Astrocyte (in vitro differentiated cells and primary cell): ENCODE results near the gene SEPTIN3. TPM values are rescaled to one million over a fixed set of nuclear protein-coding genes. Genes with fewer than 3 reads are reported as not detected.

Source experiments
- DNase-seq: peaks from one replicate; pipeline ENCODE4 v3.0.0-alpha.2; 2010; ENCODE audit warnings: low read depth
- FAIRE-seq: peaks from 2 replicates; lab custom pipeline; 2011; peaks lifted over from hg19 to GRCh38; lab: Jason Lieb, UNC
- H2AFZ ChIP-seq: 2 replicates; pipeline ENCODE4 v1.6.0; 2012; ENCODE audit warnings: low read depth, low read length, inconsistent platforms
- H3K27ac ChIP-seq: 2 replicates; pipeline ENCODE4 v1.5.1; 2011; ENCODE audit warnings: low read depth, low read length, inconsistent platforms
- H3K27me3 ChIP-seq: 2 replicates; pipeline ENCODE4 v1.6.0; 2011; ENCODE audit warnings: low read length, inconsistent platforms; ENCODE audit not compliant: insufficient read depth
- H3K36me3 ChIP-seq: 2 replicates; pipeline ENCODE4 v1.5.1; 2011; ENCODE audit warnings: low read length, inconsistent platforms; ENCODE audit not compliant: insufficient read depth
- H3K4me1 ChIP-seq: 2 replicates; pipeline ENCODE4 v1.5.1; 2011; ENCODE audit warnings: low read length, inconsistent platforms; ENCODE audit not compliant: insufficient read depth
- H3K4me2 ChIP-seq: 2 replicates; pipeline ENCODE4 v1.6.0; 2012; ENCODE audit warnings: low read length, inconsistent platforms
- H3K4me3 ChIP-seq: 2 replicates; pipeline ENCODE4 v1.5.1; 2011; ENCODE audit warnings: low read depth, mild to moderate bottlenecking, low read length, inconsistent platforms; ENCODE audit not compliant: insufficient read depth
- H3K79me2 ChIP-seq: 2 replicates; pipeline ENCODE4 v1.6.0; 2012; ENCODE audit warnings: mild to moderate bottlenecking, low read length, inconsistent platforms; ENCODE audit not compliant: insufficient read depth
- H3K9ac ChIP-seq: 2 replicates; pipeline ENCODE4 v1.6.0; 2012; ENCODE audit warnings: mild to moderate bottlenecking, low read length, inconsistent platforms
- H3K9me3 ChIP-seq: 2 replicates; pipeline ENCODE4 v1.5.1; 2012; ENCODE audit warnings: low read depth, mild to moderate bottlenecking, low read length, inconsistent platforms; ENCODE audit not compliant: insufficient read depth
- H4K20me1 ChIP-seq: 2 replicates; pipeline ENCODE4 v1.6.0; 2012; ENCODE audit warnings: low read length, inconsistent platforms; ENCODE audit not compliant: insufficient read depth
- H3K27ac Mint-ChIP-seq: one replicate; pipeline ENCODE4 v1.8.0; 2021; ENCODE audit warnings: mild to moderate bottlenecking, mixed read lengths; ENCODE audit not compliant: unreplicated experiment
- H3K27me3 Mint-ChIP-seq: one replicate; pipeline ENCODE4 v1.8.0; 2021; ENCODE audit warnings: low read depth, mixed read lengths; ENCODE audit not compliant: unreplicated experiment
- H3K36me3 Mint-ChIP-seq: one replicate; pipeline ENCODE4 v1.8.0; 2021; ENCODE audit warnings: low read depth, mixed read lengths; ENCODE audit not compliant: unreplicated experiment
- H3K4me1 Mint-ChIP-seq: one replicate; pipeline ENCODE4 v1.8.0; 2021; ENCODE audit warnings: low read depth, mixed read lengths; ENCODE audit not compliant: unreplicated experiment
- H3K4me3 Mint-ChIP-seq: one replicate; pipeline ENCODE4 v1.8.0; 2021; ENCODE audit warnings: mild to moderate bottlenecking, moderate library complexity, mixed read lengths; ENCODE audit not compliant: unreplicated experiment
- H3K9me3 Mint-ChIP-seq: one replicate; pipeline ENCODE4 v1.8.0; 2021; ENCODE audit warnings: mild to moderate bottlenecking, mixed read lengths; ENCODE audit not compliant: unreplicated experiment
- EZH2 ChIP-seq: IDR thresholded peaks from 2 replicates; pipeline ENCODE4 v1.6.1; 2012; ENCODE audit warnings: mild to moderate bottlenecking, low read length, inconsistent platforms; ENCODE audit not compliant: insufficient read depth
- total RNA-seq: library from RNA; stranded (reverse); gene quantifications from 2 replicates; pipeline ENCODE4 v1.2.1, GENCODE V29; 2021
- TF ChIP-seq, protein P1 (sequence below): IDR thresholded peaks from 2 replicates; pipeline ENCODE4 v1.5.1; 2011; ENCODE audit warnings: low read depth, mild to moderate bottlenecking, inconsistent platforms, low read length, moderate library complexity; ENCODE audit not compliant: insufficient read depth

Gene SEPTIN3
- total RNA-seq, 1 donor from 2014 or later, result 0.52 TPM

DNA sequence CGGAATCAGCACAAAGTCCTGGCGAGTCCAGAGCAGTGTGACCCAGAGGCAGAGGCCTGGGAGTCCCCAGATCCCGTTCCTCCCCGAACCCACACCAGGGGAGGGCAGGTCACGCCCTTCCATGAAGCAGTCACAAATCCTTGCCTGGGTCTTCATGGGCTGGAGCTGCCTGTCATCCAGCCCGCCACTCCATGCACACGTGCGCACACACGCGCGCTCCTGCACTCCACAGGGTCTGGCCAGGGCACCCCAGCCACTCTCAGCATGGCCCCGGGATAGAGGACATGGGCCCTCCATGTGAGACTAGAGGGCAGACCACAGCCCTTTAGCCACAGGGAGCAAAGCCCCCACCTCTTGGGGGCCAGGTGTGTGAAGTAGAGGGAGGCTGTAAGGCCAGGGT is 36.9 kb upstream of the SEPTIN3 start:
- H3K36me3 ChIP-seq, result no peaks in the 10 kb centered on the region
- DNase-seq (no peak), FAIRE-seq (no peak)
- H4K20me1 ChIP-seq, result no peaks in the 10 kb centered on the region
- H3K9me3 ChIP-seq, result no peaks in the 10 kb centered on the region
- Mint-ChIP-seq H3K4me1 (peaks cover 3% of the 10 kb centered on the region), H3K36me3 (no peaks in the 10 kb centered on the region), H3K4me3 (no peak overlapping the region), H3K27me3 (peaks cover 14% of the 10 kb centered on the region), H3K9me3 (no peaks in the 10 kb centered on the region), H3K27ac (no peak overlapping the region)
- H3K4me3 ChIP-seq, result no peak overlapping the region
- no peaks in the 10 kb centered on the region for H3K4me1 ChIP-seq
- no peaks in the 10 kb centered on the region for H3K27me3 ChIP-seq
- H3K4me2 ChIP-seq, result no peak overlapping the region
- H2AFZ ChIP-seq, result no peak overlapping the region
- TF ChIP-seq EZH2, result no peak
- TF ChIP-seq, protein P1, sequence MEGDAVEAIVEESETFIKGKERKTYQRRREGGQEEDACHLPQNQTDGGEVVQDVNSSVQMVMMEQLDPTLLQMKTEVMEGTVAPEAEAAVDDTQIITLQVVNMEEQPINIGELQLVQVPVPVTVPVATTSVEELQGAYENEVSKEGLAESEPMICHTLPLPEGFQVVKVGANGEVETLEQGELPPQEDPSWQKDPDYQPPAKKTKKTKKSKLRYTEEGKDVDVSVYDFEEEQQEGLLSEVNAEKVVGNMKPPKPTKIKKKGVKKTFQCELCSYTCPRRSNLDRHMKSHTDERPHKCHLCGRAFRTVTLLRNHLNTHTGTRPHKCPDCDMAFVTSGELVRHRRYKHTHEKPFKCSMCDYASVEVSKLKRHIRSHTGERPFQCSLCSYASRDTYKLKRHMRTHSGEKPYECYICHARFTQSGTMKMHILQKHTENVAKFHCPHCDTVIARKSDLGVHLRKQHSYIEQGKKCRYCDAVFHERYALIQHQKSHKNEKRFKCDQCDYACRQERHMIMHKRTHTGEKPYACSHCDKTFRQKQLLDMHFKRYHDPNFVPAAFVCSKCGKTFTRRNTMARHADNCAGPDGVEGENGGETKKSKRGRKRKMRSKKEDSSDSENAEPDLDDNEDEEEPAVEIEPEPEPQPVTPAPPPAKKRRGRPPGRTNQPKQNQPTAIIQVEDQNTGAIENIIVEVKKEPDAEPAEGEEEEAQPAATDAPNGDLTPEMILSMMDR, result no peak
- H3K27ac ChIP-seq, result no peak overlapping the region
- H3K9ac ChIP-seq, result no peak overlapping the region
- no peaks in the 10 kb centered on the region for H3K79me2 ChIP-seq

DNA sequence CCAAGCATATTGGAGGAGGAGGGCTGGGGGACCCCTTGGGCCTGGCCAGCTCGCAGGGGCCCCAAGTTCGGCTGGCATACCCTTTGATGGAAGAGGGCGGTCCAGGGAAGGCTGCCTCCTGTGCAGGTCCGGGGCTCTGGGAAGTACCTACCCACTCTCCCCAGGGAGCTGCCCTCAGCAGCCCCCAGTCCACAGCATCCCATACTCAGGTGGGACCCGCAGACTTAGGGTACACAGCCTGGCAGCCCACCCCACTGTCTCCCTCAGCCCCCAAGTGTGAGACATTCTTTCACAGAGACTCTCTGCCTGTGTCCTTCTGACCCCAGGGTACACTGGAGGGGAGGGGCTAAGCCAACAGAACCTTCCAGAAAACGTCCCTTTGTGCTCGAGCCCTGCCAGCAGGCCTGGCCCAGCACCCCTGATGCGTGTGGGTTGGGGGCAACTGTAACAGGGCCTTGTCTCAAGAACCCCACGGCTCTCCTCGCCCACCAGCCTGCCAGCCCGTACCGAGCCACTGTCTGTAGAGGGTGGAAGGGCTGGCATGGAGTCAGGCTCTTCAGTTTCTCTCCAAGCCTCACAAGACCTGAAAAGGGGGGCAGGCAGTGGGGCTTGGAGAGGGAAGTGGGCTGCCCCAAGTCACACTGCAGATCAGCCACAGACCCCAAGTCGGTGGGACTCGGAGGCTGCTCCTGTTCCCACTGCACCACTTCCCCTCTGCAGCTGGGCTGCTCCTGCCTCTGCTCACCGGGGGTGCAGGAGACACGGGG is 35.6 kb upstream of the SEPTIN3 start:
- Histone ChIP-seq H3K9ac (no peak overlapping the region), H3K27ac (no peak overlapping the region), H4K20me1 (no peaks in the 10 kb centered on the region), H3K4me3 (no peak overlapping the region), H2AFZ (no peak overlapping the region), H3K27me3 (no peaks in the 10 kb centered on the region), H3K79me2 (no peaks in the 10 kb centered on the region), H3K4me2 (no peak overlapping the region), H3K36me3 (no peaks in the 10 kb centered on the region), H3K9me3 (no peaks in the 10 kb centered on the region), H3K4me1 (no peaks in the 10 kb centered on the region)
- Mint-ChIP-seq H3K27ac (no peak overlapping the region), H3K27me3 (peaks cover 6% of the 10 kb centered on the region), H3K4me1 (peaks cover 3% of the 10 kb centered on the region), H3K9me3 (no peaks in the 10 kb centered on the region), H3K36me3 (no peaks in the 10 kb centered on the region), H3K4me3 (no peak overlapping the region)
- DNase-seq, result no peak
- FAIRE-seq, result no peak
- TF ChIP-seq, protein P1, result no peak
- no peak for TF ChIP-seq EZH2
